GM18870 (cell line): ENCODE results near the gene SOCS6.
"Not testable (repeated sequence)": the region's sequence is repeated elsewhere in the genome, so short reads cannot be mapped to it uniquely, and the experiment has no call there.

Experiments used
- ATAC-seq: cut with Tn5 transposase; IDR thresholded peaks from one replicate; pipeline ENCODE4 v1.9.1; 2021; ENCODE audit warnings: moderate library complexity; ENCODE audit not compliant: unreplicated experiment

Gene SOCS6

GRCh38 chr18:70321616-70322015 is 32.8 kb downstream of the SOCS6 start:
- ATAC-seq = no peak

- no peak for ATAC-seq
These were observed 33.5 kb downstream of the SOCS6 start for GRCh38 chr18:70322385-70322784.

- ATAC-seq = no peak
These were observed 34.1 kb downstream of the SOCS6 start for GRCh38 chr18:70322928-70323327.

GRCh38 chr18:70324897-70325296 is 36.1 kb downstream of the SOCS6 start:
- no peak for ATAC-seq

- ATAC-seq = no peak
These were observed 37.4 kb downstream of the SOCS6 start for GRCh38 chr18:70326255-70326654.

- no peak for ATAC-seq
These were observed 39.3 kb downstream of the SOCS6 start for GRCh38 chr18:70328169-70328568.

- ATAC-seq = no peak
These were observed 40.2 kb downstream of the SOCS6 start for GRCh38 chr18:70329071-70329470.

GRCh38 chr18:70330887-70331286 is 42.0 kb downstream of the SOCS6 start:
- ATAC-seq = no peak

- no peak for ATAC-seq
These were observed 42.7 kb downstream of the SOCS6 start for GRCh38 chr18:70331456-70332097.

GRCh38 chr18:70332694-70333093 is 43.8 kb downstream of the SOCS6 start:
- no peak for ATAC-seq

GRCh38 chr18:70333316-70333715 is 44.5 kb downstream of the SOCS6 start:
- no peak for ATAC-seq

- ATAC-seq = no peak
These were observed 44.9 kb downstream of the SOCS6 start for GRCh38 chr18:70333757-70334156.

GRCh38 chr18:70334264-70334663 is 45.4 kb downstream of the SOCS6 start:
- ATAC-seq = no peak

- no peak for ATAC-seq
These were observed 46.0 kb downstream of the SOCS6 start for GRCh38 chr18:70334728-70335329.

- ATAC-seq = no peak
These were observed 47.3 kb downstream of the SOCS6 start for GRCh38 chr18:70335892-70336726.

GRCh38 chr18:70337139-70337972 is 48.5 kb downstream of the SOCS6 start:
- ATAC-seq = peak; percentile 73

GRCh38 chr18:70338890-70339289 is 50.0 kb downstream of the SOCS6 start:
- ATAC-seq = no peak

- no peak for ATAC-seq
These were observed 51.1 kb downstream of the SOCS6 start for GRCh38 chr18:70339915-70340314.

- ATAC-seq = not testable (repeated sequence)
These were observed 59.6 kb downstream of the SOCS6 start for GRCh38 chr18:70348481-70348880.

GRCh38 chr18:70349316-70349715 is 60.5 kb downstream of the SOCS6 start:
- no peak for ATAC-seq

- ATAC-seq = no peak
These were observed 65.2 kb downstream of the SOCS6 start for GRCh38 chr18:70354080-70354479.
